ENCODE results near the gene ANGPTL4.
A peak's percentile ranks its signal among the peaks of the same experiment; 100 is the strongest.

The ANGPTL4 gene

GRCh38 chr19:8360196-8360595, 3.8 kb upstream of the ANGPTL4 start:
- no peak for ATAC-seq
- TF ChIP-seq OSR1 (CRISPR knock-in tag; IDR thresholded peaks at IDR 0.05) (no peak), PPARA (CRISPR knock-in tag; IDR thresholded peaks at IDR 0.05; ENCODE audit: borderline replicate concordance) (no peak), RARB (CRISPR knock-in tag; IDR thresholded peaks at IDR 0.05) (no peak)

GRCh38 chr19:8361921-8362793, 1.8 kb upstream of the ANGPTL4 start:
- no peak for TF ChIP-seq POU6F1 (CRISPR knock-in tag; IDR thresholded peaks at IDR 0.05; ENCODE audit: borderline replicate concordance, low read depth)
- TF ChIP-seq CREB5 (CRISPR knock-in tag; IDR thresholded peaks at IDR 0.05; ENCODE audit: low read depth), result no peak
- peak; percentile 73; the same call in 1 of the 2 replicates for TF ChIP-seq ZFP3 (CRISPR knock-in tag; IDR thresholded peaks at IDR 0.05)
- no peak for TF ChIP-seq SNAI2 (CRISPR knock-in tag; IDR thresholded peaks at IDR 0.05)
- no peak for TF ChIP-seq ZC3H10 (CRISPR knock-in tag; IDR thresholded peaks at IDR 0.05)
- no peak for TF ChIP-seq ESRRG (CRISPR knock-in tag; IDR thresholded peaks at IDR 0.05)
- TF ChIP-seq ZNF565 (CRISPR knock-in tag; conservative IDR thresholded peaks at IDR 0.05; ENCODE audit: low read depth), result no peak
- peak; percentile 84 for ATAC-seq

- TF ChIP-seq TOX (CRISPR knock-in tag; IDR thresholded peaks at IDR 0.05; ENCODE audit: borderline replicate concordance) (no peak), SNAI2 (CRISPR knock-in tag; IDR thresholded peaks at IDR 0.05) (no peak), ZC3H10 (CRISPR knock-in tag; IDR thresholded peaks at IDR 0.05) (no peak), ARNTL (CRISPR knock-in tag; IDR thresholded peaks at IDR 0.05; ENCODE audit: borderline replicate concordance, low read depth) (no peak), PPARA (CRISPR knock-in tag; IDR thresholded peaks at IDR 0.05; ENCODE audit: borderline replicate concordance) (no peak), CREB5 (CRISPR knock-in tag; IDR thresholded peaks at IDR 0.05; ENCODE audit: low read depth) (no peak)
- no peak for ATAC-seq
Observed at GRCh38 chr19:8366121-8366581, 2.2 kb downstream of the ANGPTL4 start.

GRCh38 chr19:8366961-8367326, 3.0 kb downstream of the ANGPTL4 start:
- TF ChIP-seq ZNF70 (CRISPR knock-in tag; IDR thresholded peaks at IDR 0.05), result no peak
- TF ChIP-seq CREB5 (CRISPR knock-in tag; IDR thresholded peaks at IDR 0.05; ENCODE audit: low read depth), result 0 out of 2 replicates have a peak, but pooled peaks have one; percentile 9
- TF ChIP-seq ZFP3 (CRISPR knock-in tag; IDR thresholded peaks at IDR 0.05), result no peak
- no peak for TF ChIP-seq TOX (CRISPR knock-in tag; IDR thresholded peaks at IDR 0.05; ENCODE audit: borderline replicate concordance)
- no peak for TF ChIP-seq OSR1 (CRISPR knock-in tag; IDR thresholded peaks at IDR 0.05)
- no peak for TF ChIP-seq ARNTL (CRISPR knock-in tag; IDR thresholded peaks at IDR 0.05; ENCODE audit: borderline replicate concordance, low read depth)
- TF ChIP-seq TCF4 (CRISPR knock-in tag; IDR thresholded peaks at IDR 0.05; ENCODE audit: borderline replicate concordance), result no peak
- TF ChIP-seq CSDC2 (CRISPR knock-in tag; IDR thresholded peaks at IDR 0.05), result 0 out of 2 replicates have a peak, but pooled peaks have one; percentile 31
- no peak for TF ChIP-seq BACH2 (CRISPR knock-in tag; IDR thresholded peaks at IDR 0.05; ENCODE audit: borderline replicate concordance)
- no peak for TF ChIP-seq ESRRG (CRISPR knock-in tag; IDR thresholded peaks at IDR 0.05)
- no peak; the same call in 2 of the 3 replicates for ATAC-seq

GRCh38 chr19:8367327-8368001, 3.5 kb downstream of the ANGPTL4 start:
- peak; percentile 71 for ATAC-seq
- no peak for TF ChIP-seq ZFP30 (CRISPR knock-in tag; IDR thresholded peaks at IDR 0.05)
- no peak for TF ChIP-seq ISL1 (CRISPR knock-in tag; IDR thresholded peaks at IDR 0.05)
- TF ChIP-seq ZC3H10 (CRISPR knock-in tag; IDR thresholded peaks at IDR 0.05), result no peak
- TF ChIP-seq ZNF70 (CRISPR knock-in tag; IDR thresholded peaks at IDR 0.05), result no peak
- no peak for TF ChIP-seq POU6F1 (CRISPR knock-in tag; IDR thresholded peaks at IDR 0.05; ENCODE audit: borderline replicate concordance, low read depth)
- TF ChIP-seq PATZ1 (CRISPR knock-in tag; IDR thresholded peaks at IDR 0.05; ENCODE audit: borderline replicate concordance), result peak; percentile 86; the same call in 1 of the 2 replicates
- no peak for TF ChIP-seq ESRRG (CRISPR knock-in tag; IDR thresholded peaks at IDR 0.05)
- no peak for TF ChIP-seq ZNF8 (CRISPR knock-in tag; IDR thresholded peaks at IDR 0.05)

Measured in SK-N-SH treated with all-trans-retinoic acid at 6 μM for 48 hours (cell line).